ENCODE measurements around the gene HAUS2. TPM values are rescaled to one million over a fixed set of nuclear protein-coding genes. Genes with fewer than 3 reads are reported as not detected.
A peak's percentile ranks its signal among the peaks of the same experiment; 100 is the strongest.

The HAUS2 gene
- total and polyA plus RNA-seq, 2 donors from 2014 or later, result 6.6 to 17.4 TPM

DNA sequence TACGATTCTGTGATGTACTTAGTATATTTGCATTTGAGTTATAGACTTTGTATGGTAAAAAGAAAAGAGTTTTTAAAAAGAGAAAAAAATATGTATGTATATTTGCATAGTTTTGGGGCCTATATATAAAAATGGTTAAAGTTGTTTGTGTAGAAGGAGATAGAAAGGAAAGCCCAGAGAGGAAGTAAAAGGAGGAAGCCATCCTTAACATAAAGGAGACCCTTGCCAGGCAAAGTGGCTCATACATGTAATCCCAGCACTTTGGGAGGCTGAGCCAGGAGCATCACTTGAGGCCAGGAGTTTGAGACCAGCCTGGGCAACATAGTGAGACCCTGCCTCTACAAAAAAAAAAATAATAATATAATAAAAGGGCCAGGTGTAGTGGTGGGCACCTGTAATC is 44.8 kb upstream of the HAUS2 start:
- no peak for FAIRE-seq
- DNase-seq, result no peak
- H3K4me1 ChIP-seq (ENCODE audit: control insufficient read depth in 2 of 3, insufficient read depth in 2 of 3, low read depth in 1 of 3, low read length in 3 of 3), result peaks cover 0 to 9% (median 6%) of the 10 kb centered on the region in 3 donors

GRCh38 chr15:42504631-42505030 is 44.0 kb upstream of the HAUS2 start:
- H3K36me3 ChIP-seq (ENCODE audit: control insufficient read depth in 2 of 3, insufficient read depth in 3 of 3, low read length in 3 of 3), result no peaks in the 10 kb centered on the region
- H3K27me3 ChIP-seq (ENCODE audit: control insufficient read depth, insufficient read depth, low read length), result no peaks in the 10 kb centered on the region
- intact Hi-C loops (cut with DNase I), result no loop called here
- H3K27ac ChIP-seq (ENCODE audit: low read depth in 2 of 2, low read length in 2 of 2), result peak overlapping the region in 1 of 2 donors; percentile 30
- H3K4me3 ChIP-seq (ENCODE audit: low read length in 3 of 3), result peak overlapping the region in 1 of 3 donors; percentile 28
- FAIRE-seq (no peak), DNase-seq (peak in 1 of 5 donors; percentile 18)
- H3K9ac ChIP-seq (ENCODE audit: low read length in 3 of 3), result no peak overlapping the region
- TF ChIP-seq, protein P1, sequence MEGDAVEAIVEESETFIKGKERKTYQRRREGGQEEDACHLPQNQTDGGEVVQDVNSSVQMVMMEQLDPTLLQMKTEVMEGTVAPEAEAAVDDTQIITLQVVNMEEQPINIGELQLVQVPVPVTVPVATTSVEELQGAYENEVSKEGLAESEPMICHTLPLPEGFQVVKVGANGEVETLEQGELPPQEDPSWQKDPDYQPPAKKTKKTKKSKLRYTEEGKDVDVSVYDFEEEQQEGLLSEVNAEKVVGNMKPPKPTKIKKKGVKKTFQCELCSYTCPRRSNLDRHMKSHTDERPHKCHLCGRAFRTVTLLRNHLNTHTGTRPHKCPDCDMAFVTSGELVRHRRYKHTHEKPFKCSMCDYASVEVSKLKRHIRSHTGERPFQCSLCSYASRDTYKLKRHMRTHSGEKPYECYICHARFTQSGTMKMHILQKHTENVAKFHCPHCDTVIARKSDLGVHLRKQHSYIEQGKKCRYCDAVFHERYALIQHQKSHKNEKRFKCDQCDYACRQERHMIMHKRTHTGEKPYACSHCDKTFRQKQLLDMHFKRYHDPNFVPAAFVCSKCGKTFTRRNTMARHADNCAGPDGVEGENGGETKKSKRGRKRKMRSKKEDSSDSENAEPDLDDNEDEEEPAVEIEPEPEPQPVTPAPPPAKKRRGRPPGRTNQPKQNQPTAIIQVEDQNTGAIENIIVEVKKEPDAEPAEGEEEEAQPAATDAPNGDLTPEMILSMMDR (IDR thresholded peaks at IDR 0.05; ENCODE audit: borderline replicate concordance, extremely low read depth, insufficient read depth), result no peak
- H3K4me1 ChIP-seq (ENCODE audit: control insufficient read depth in 2 of 3, insufficient read depth in 2 of 3, low read depth in 1 of 3, low read length in 3 of 3), result peaks cover 0 to 6% (median 5%) of the 10 kb centered on the region in 3 donors
- H3K9me3 ChIP-seq (ENCODE audit: control insufficient read depth in 2 of 3, insufficient read depth in 1 of 3, low read length in 3 of 3), result no peaks in the 10 kb centered on the region

More for the DNA sequence above, 44.8 kb upstream of the HAUS2 start:
- H3K9me3 ChIP-seq (ENCODE audit: control insufficient read depth in 2 of 3, insufficient read depth in 1 of 3, low read length in 3 of 3), result no peaks in the 10 kb centered on the region
- TF ChIP-seq, protein P1 (IDR thresholded peaks at IDR 0.05; ENCODE audit: borderline replicate concordance, extremely low read depth, insufficient read depth), result no peak
- intact Hi-C loops (cut with DNase I), result no loop called here
- no peak overlapping the region for H3K9ac ChIP-seq (ENCODE audit: low read length in 3 of 3)
- no peak overlapping the region for H3K4me3 ChIP-seq (ENCODE audit: low read length in 3 of 3)
- no peaks in the 10 kb centered on the region for H3K27me3 ChIP-seq (ENCODE audit: control insufficient read depth, insufficient read depth, low read length)
- H3K27ac ChIP-seq (ENCODE audit: low read depth in 2 of 2, low read length in 2 of 2), result no peak overlapping the region
- no peaks in the 10 kb centered on the region for H3K36me3 ChIP-seq (ENCODE audit: control insufficient read depth in 2 of 3, insufficient read depth in 3 of 3, low read length in 3 of 3)

- no peak for FAIRE-seq
- intact Hi-C loops (cut with DNase I), result no loop called here
- TF ChIP-seq, protein P1 (IDR thresholded peaks at IDR 0.05; ENCODE audit: borderline replicate concordance, extremely low read depth, insufficient read depth), result no peak
- Histone ChIP-seq H3K4me1 (ENCODE audit: control insufficient read depth in 2 of 3, insufficient read depth in 2 of 3, low read depth in 1 of 3, low read length in 3 of 3) (peaks cover 0 to 10% (median 2%) of the 10 kb centered on the region in 3 donors), H3K27me3 (ENCODE audit: control insufficient read depth, insufficient read depth, low read length) (no peaks in the 10 kb centered on the region), H3K27ac (ENCODE audit: low read depth in 2 of 2, low read length in 2 of 2) (no peak overlapping the region), H3K9me3 (ENCODE audit: control insufficient read depth in 2 of 3, insufficient read depth in 1 of 3, low read length in 3 of 3) (no peaks in the 10 kb centered on the region), H3K4me3 (ENCODE audit: low read length in 3 of 3) (no peak overlapping the region), H3K36me3 (ENCODE audit: control insufficient read depth in 2 of 3, insufficient read depth in 3 of 3, low read length in 3 of 3) (no peaks in the 10 kb centered on the region), H3K9ac (ENCODE audit: low read length in 3 of 3) (no peak overlapping the region)
- DNase-seq, result no peak
Observed at GRCh38 chr15:42507514-42507913, 41.1 kb upstream of the HAUS2 start.

- intact Hi-C loops (cut with DNase I), result no loop called here
Observed at GRCh38 chr15:42508263-42508690, 40.4 kb upstream of the HAUS2 start.

More at GRCh38 chr15:42508263-42508690, 40.4 kb upstream of the HAUS2 start:
- Histone ChIP-seq H3K4me3 (ENCODE audit: low read length in 3 of 3) (no peak overlapping the region), H3K36me3 (ENCODE audit: control insufficient read depth in 2 of 3, insufficient read depth in 3 of 3, low read length in 3 of 3) (no peaks in the 10 kb centered on the region), H3K27ac (ENCODE audit: low read depth in 2 of 2, low read length in 2 of 2) (no peak overlapping the region), H3K9me3 (ENCODE audit: control insufficient read depth in 2 of 3, insufficient read depth in 1 of 3, low read length in 3 of 3) (no peaks in the 10 kb centered on the region), H3K27me3 (ENCODE audit: control insufficient read depth, insufficient read depth, low read length) (no peaks in the 10 kb centered on the region), H3K9ac (ENCODE audit: low read length in 3 of 3) (no peak overlapping the region), H3K4me1 (ENCODE audit: control insufficient read depth in 2 of 3, insufficient read depth in 2 of 3, low read depth in 1 of 3, low read length in 3 of 3) (peaks cover 0 to 10% (median 2%) of the 10 kb centered on the region in 3 donors)
- DNase-seq (peak in 1 of 5 donors; percentile 12), FAIRE-seq (no peak)
- TF ChIP-seq, protein P1 (IDR thresholded peaks at IDR 0.05; ENCODE audit: borderline replicate concordance, extremely low read depth, insufficient read depth), result no peak

Measured in kidney (tissue), 14 donors.